Renal cortex interstitium (tissue), 11 donors: Measurements from ENCODE around the gene DLGAP3. TPM values are rescaled to one million over a fixed set of nuclear protein-coding genes. Genes with fewer than 3 reads are reported as not detected.

ENCODE experiments used
- DNase-seq, 11 donors: peaks; one replicate each; pipeline ENCODE4 v3.0.0-alpha.2; 2013; ENCODE audit warnings: low read depth in 9 of 11, low spot score in 4 of 11; ENCODE audit errors: extremely low read depth in 1 of 11
- polyA plus RNA-seq, 3 donors: library from polyadenylated mRNA; unstranded; fragments of 120-200 nt; gene quantifications; one replicate each; pipeline ENCODE4 v1.2.1, GENCODE V29; 2013; ENCODE audit not compliant: insufficient read length in 3 of 3

The DLGAP3 gene
- polyA plus RNA-seq, 3 donors: 1.4 to 3.0 (median 2.5) TPM

GRCh38 chr1:34910425-34910824 lies 19.0 kb downstream of the DLGAP3 start:
- no peak for DNase-seq

GRCh38 chr1:34908369-34908768 lies 21.1 kb downstream of the DLGAP3 start:
- no peak for DNase-seq

GRCh38 chr1:34907487-34908090 lies 21.9 kb downstream of the DLGAP3 start:
- DNase-seq: no peak

GRCh38 chr1:34906756-34907155 lies 22.7 kb downstream of the DLGAP3 start:
- DNase-seq: no peak

GRCh38 chr1:34906222-34906621 lies 23.2 kb downstream of the DLGAP3 start:
- no peak for DNase-seq

- DNase-seq: no peak
These were observed 24.4 kb downstream of the DLGAP3 start for GRCh38 chr1:34905098-34905459.

- DNase-seq: no peak
These were observed 25.0 kb downstream of the DLGAP3 start for GRCh38 chr1:34904236-34905097.

- DNase-seq: no peak
These were observed 27.5 kb downstream of the DLGAP3 start for GRCh38 chr1:34901919-34902318.

GRCh38 chr1:34900775-34901502 lies 28.5 kb downstream of the DLGAP3 start:
- DNase-seq: no peak

GRCh38 chr1:34899906-34900305 lies 29.5 kb downstream of the DLGAP3 start:
- DNase-seq: no peak

- no peak for DNase-seq
These were observed 30.0 kb downstream of the DLGAP3 start for GRCh38 chr1:34899471-34899870.

GRCh38 chr1:34898330-34898761 lies 31.1 kb downstream of the DLGAP3 start:
- DNase-seq: no peak

GRCh38 chr1:34896612-34897011 lies 32.8 kb downstream of the DLGAP3 start:
- DNase-seq: no peak

- DNase-seq: no peak
These were observed 39.7 kb downstream of the DLGAP3 start for GRCh38 chr1:34889705-34890104.

- DNase-seq: no peak
These were observed 41.9 kb downstream of the DLGAP3 start for GRCh38 chr1:34887593-34887992.

GRCh38 chr1:34885405-34886247 lies 43.8 kb downstream of the DLGAP3 start:
- DNase-seq: peak in 3 of 11 donors; percentile 23 to 35 (median 24)

GRCh38 chr1:34884961-34885360 lies 44.5 kb downstream of the DLGAP3 start:
- DNase-seq: no peak

- no peak for DNase-seq
These were observed 44.9 kb downstream of the DLGAP3 start for GRCh38 chr1:34884536-34884935.

GRCh38 chr1:34879230-34879629 lies 50.2 kb downstream of the DLGAP3 start:
- DNase-seq: no peak
